GM12865 (cell line): Measurements from ENCODE around the gene CYP2C18.
"Not testable (repeated sequence)": the region's sequence is repeated elsewhere in the genome, so short reads cannot be mapped to it uniquely, and the experiment has no call there.

Experiments
- DNase-seq: peaks from one replicate; pipeline ENCODE4 v3.0.0; 2010; ENCODE audit warnings: low read depth
- H3K4me3 ChIP-seq: 2 replicates; pipeline ENCODE4 v1.5.1; 2011; ENCODE audit warnings: mild to moderate bottlenecking, low read depth, low read length, control low read depth
- TF ChIP-seq, protein P1 (sequence below): IDR thresholded peaks from 2 replicates; pipeline ENCODE4 v1.5.1; 2011; ENCODE audit warnings: low read length, control low read depth, low read depth, inconsistent platforms; ENCODE audit not compliant: insufficient read depth; ENCODE audit errors: missing control alignments

CYP2C18 gene

DNA sequence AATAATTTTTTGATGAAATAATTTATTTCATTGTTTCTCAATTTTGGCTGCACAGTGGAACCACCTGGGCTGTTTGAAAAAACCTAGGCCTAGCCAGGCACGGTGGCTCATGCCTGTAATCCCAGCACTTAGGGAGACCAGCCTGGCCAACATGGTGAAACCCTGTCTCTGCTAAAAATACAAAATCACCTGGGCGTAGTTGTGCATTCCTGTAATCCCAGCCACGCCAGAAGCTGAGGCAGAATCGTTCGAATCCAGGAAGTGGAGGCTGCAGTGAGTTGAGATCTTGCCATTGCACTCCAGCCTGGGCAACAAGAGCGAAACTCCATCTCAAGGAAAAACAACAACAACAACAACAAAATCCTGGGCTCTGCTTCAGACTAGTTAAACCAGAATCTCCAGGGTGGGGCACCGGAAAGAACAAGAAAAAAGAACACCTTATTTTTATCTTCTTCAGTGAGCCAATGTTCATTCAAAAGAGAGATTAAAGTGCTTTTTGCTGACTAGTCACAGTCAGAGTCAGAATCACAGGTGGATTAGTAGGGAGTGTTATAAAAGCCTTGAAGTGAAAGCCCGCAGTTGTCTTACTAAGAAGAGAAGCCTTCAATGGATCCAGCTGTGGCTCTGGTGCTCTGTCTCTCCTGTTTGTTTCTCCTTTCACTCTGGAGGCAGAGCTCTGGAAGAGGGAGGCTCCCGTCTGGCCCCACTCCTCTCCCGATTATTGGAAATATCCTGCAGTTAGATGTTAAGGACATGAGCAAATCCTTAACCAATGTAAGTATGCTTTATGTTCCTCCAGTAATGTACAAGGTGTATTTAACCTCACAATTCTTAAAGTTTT lies at the start of gene CYP2C18:
CYP2C18 (plus strand) TSS at position 516 of the 841 bp plus-strand sequence; CDS start at position 607, 91 bp downstream.
- no peak for DNase-seq
- no peak within 1 kb of the TSS for H3K4me3 ChIP-seq
- TF ChIP-seq, protein P1, sequence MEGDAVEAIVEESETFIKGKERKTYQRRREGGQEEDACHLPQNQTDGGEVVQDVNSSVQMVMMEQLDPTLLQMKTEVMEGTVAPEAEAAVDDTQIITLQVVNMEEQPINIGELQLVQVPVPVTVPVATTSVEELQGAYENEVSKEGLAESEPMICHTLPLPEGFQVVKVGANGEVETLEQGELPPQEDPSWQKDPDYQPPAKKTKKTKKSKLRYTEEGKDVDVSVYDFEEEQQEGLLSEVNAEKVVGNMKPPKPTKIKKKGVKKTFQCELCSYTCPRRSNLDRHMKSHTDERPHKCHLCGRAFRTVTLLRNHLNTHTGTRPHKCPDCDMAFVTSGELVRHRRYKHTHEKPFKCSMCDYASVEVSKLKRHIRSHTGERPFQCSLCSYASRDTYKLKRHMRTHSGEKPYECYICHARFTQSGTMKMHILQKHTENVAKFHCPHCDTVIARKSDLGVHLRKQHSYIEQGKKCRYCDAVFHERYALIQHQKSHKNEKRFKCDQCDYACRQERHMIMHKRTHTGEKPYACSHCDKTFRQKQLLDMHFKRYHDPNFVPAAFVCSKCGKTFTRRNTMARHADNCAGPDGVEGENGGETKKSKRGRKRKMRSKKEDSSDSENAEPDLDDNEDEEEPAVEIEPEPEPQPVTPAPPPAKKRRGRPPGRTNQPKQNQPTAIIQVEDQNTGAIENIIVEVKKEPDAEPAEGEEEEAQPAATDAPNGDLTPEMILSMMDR: no peak

DNA sequence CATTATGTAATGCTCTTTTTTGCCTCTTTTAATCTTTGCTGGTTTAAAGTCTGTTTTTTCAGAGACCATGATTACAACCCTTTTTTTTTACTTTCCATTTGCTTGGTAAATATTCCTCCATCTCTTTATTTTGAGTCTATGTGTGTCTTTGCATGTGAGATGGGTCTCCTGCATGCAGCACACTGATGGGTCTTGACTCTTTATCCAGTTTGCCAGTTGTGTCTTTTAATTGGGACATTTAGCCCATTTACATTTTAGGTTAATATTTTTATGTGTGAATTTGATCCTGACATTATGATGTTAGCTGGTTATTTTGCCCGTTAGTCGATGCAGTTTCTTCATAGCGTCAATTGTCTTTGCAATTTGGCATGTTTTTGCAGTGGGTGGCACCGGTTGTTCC lies 45.4 kb upstream of the CYP2C18 start:
- not testable (repeated sequence) for H3K4me3 ChIP-seq, DNase-seq

DNA sequence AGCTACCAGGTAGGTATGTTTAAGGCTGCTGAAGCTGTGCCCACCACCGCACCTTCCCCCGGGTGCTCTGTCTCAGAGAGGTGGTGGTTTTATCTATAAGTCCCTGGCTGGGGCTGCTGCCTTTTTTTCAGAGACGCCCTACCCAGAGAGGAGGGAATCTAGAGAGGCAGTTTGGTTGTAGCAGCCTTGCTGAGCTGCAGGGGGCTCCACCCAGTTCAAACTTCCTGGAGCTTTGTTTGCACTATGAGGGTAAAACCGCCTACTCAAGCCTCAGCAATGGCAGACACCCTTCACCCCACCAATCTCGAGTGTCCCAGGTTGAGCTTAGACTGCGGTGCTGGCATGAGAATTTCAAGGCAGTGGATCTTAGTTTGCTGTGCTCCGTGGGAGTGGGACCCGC lies 43.6 kb upstream of the CYP2C18 start:
- TF ChIP-seq, protein P1: no peak
- H3K4me3 ChIP-seq: no peak overlapping the region
- DNase-seq: no peak

DNA sequence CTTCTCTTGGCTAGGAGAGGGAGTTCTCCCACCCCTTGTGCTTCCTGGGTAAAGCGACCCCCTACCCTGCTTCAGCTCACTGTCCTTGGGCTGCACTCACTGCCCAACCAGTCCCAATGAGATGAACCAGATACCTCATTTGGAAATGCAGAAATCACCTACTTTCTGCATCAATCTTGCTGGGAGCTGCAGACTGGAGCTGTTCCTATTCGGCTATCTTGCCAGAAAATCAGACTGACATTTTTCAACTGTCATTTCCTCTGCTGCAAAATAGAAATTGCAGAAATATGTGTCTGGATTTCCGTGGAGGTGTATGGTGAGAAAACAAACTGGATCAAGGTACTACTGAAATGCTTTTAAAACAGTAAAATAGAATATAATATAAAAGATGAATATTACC lies 43.0 kb upstream of the CYP2C18 start:
- DNase-seq: no peak
- TF ChIP-seq, protein P1: no peak
- no peak overlapping the region for H3K4me3 ChIP-seq

DNA sequence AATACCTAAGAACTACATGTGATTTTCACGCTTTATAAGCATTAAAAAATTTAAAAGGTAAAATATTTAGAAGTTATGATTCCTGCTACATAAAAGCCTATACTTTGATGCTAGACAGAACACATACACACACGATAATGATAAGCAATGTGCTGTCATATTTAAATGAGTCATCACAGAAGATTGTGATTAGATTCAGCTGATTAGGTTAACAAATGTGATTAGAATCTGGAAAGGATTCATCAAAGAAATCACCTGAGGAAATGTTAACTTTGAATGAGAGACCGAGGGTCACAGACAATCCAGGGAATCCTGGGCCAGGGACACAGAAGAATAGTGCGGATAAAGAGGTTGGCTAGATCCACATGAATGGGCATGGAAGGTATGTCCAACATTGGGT lies 42.0 kb upstream of the CYP2C18 start:
- TF ChIP-seq, protein P1: no peak
- DNase-seq: no peak
- no peak overlapping the region for H3K4me3 ChIP-seq

DNA sequence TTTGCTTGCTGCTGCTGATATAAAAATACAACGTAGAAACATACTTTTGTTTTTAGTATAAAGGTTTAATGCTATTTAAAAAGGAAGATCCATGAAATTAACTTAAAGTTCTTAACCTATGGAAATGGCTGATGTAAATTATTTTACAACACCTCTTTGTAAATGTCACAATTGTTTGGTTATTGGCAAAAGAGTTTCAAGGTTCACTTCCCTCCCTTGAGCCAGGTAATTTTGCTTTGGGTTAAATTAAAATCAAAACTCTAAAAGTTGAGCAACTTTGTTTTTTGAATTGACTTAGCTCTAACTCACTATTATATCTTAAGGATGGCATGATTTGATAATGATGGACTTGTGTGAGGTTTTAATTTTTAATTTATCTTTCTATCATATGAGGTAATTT lies 39.2 kb upstream of the CYP2C18 start:
- TF ChIP-seq, protein P1: no peak
- no peak for DNase-seq
- H3K4me3 ChIP-seq: no peak overlapping the region

DNA sequence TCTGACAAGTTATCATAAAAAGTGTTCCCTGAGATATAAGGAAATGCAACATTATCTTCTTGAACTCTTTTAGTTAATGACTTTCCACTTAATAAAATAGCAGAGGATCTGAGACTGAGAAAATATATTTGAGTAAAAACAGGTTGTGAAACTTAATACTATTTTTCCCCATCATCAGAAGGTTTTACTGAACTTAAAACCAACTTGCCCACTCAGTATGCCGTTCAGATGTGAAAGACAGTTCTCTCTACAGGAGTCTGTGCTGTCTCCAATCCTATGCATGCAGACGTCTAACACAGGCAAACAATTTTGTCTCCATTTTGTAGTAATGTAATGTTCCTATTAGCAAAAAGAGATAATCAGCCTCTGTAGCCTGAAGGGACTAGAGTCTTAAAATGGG lies 38.2 kb upstream of the CYP2C18 start:
- TF ChIP-seq, protein P1: no peak
- DNase-seq: peak; percentile 18
- no peak overlapping the region for H3K4me3 ChIP-seq

DNA sequence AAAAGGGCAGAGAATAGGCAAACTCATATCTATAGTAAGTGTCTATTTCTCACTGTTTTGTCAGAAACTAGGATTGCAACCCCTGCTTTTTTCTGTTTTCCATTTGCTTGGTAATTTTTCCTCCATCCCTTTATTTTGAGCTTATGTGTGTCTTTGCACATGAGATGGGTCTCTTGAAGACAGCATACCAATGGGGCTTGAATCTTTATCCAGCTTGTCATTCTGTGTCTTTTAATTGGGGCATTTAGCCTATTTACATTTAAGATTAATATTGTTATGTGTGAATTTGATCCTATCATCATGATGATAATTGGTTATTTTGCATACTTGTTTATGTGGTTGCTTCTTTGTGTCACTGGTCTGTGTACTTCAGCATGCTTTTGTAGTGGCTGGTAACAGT lies 28.3 kb upstream of the CYP2C18 start:
- H3K4me3 ChIP-seq, DNase-seq: not testable (repeated sequence)

DNA sequence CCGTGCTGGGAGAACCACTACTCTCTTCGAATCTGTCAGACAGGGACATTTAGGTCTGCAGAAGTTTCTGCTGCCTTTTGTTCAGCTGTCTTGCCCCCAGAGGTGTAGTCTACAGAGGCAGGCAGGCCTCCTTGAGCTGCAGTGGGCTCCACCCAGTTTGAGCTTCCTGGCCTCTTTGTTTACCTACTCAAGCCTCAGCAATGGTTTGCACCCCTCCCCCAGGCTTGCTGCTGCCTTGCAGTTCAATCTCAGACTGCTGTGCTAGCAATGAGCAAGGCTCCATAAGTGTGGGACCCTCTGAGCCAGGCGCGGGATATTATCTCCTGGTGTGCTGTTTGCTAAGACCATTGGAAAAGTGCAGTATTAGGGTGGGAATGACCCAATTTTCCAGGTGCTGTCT lies 20.5 kb upstream of the CYP2C18 start:
- not testable (repeated sequence) for H3K4me3 ChIP-seq, DNase-seq
